ENCODE data around the gene HLA-DRB5. TPM values are rescaled to one million over a fixed set of nuclear protein-coding genes. Genes with fewer than 3 reads are reported as not detected.
"Not testable (repeated sequence)": the region's sequence is repeated elsewhere in the genome, so short reads cannot be mapped to it uniquely, and the experiment has no call there.

Gene HLA-DRB5
- total RNA-seq, 1 donor from 2014 or later = 21.2 TPM

DNA sequence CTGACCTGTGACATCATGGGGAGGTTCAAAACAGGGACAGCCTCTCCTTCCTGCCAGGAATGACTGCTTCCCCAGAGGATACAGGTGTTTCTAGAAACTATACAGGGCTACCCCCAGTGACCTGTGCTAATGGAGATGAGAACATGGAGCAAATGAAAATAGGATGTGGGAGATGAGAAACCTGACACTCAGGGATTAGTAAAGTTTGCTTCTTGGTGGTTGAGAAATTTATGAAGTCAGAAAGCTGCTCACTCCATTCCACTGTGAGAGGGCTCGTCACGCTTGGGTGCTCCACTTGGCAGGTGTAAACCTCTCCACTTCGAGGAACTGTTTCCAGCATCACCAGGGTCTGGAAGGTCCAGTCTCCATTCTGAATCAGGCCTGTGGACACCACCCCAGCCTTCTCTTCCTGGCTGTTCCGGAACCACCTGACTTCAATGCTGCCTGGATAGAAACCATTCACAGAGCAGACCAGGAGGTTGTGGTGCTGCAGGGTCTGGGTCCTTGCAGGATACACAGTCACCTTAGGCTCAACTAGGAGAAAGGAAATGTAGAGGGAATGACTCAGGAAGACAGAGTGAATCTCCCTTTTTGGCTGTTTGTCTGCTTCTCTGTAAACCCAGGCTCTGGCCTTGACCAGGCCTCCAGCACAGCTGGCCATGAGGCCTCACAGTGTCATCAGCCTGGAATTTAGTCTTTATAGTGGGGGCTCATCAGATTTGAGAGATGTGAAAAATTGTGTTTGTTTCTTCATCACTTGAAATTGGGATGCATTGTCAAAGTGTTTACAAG is 10.8 kb downstream of the HLA-DRB5 start:
- intact Hi-C loops (cut with DNase I) = no loop called here
- ATAC-seq (no peak), DNase-seq (ENCODE audit: missing footprints) (no peak)

GRCh38 chr6:32517654-32518445 is 12.2 kb downstream of the HLA-DRB5 start:
- ATAC-seq (no peak), DNase-seq (ENCODE audit: missing footprints) (no peak)
- intact Hi-C loops (cut with DNase I) = no loop called here

DNA sequence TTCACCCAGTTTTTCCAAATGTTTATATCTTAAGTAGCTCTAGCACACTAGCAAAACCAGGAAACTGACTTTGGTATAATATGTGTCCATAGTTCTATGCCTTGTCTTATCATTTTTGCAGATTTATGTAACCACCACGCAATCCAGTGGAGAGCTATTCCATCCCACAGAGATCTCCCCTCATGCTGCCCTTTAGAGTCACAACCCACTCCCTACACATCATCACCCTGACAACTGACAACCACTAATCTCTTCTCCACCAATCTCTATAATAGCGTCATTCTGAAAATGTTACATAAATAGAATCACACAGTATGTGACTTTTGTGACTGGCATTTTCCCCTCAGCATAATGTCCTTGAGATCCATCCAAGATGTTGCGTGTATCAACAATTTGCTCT is 29.1 kb downstream of the HLA-DRB5 start:
- ATAC-seq = peak; percentile 72
- intact Hi-C loops (cut with DNase I) = no loop called here

GRCh38 chr6:32492351-32492750 is 37.7 kb downstream of the HLA-DRB5 start:
- intact Hi-C loops (cut with DNase I) = no loop called here
- peak; percentile 60 for ATAC-seq
- no peak for DNase-seq (ENCODE audit: missing footprints)

More for the DNA sequence above, 29.1 kb downstream of the HLA-DRB5 start:
- DNase-seq (ENCODE audit: missing footprints) = no peak

DNA sequence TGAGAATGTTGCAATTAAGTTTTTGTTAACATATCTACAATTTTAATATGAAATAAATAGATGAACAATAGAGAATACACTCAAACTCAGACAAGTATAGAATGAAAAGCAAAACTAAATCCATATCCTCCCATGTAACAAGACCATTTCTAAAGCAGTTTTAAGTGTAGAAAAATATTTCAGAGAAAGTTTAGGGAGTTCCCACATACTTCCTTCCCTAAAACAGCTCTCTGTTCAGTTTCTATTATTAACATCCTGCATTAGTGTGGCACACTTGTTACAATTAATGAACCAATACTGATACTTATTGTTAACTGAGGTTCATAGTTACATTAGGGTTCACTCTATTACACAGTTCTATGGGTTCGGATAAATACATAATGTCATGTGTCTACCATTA is 38.4 kb downstream of the HLA-DRB5 start:
- ATAC-seq (no peak), DNase-seq (ENCODE audit: missing footprints) (no peak)
- intact Hi-C loops (cut with DNase I) = no loop called here

- ATAC-seq (peak; percentile 83), DNase-seq (ENCODE audit: missing footprints) (no peak)
- intact Hi-C loops (cut with DNase I) = no loop called here
Observed at GRCh38 chr6:32488083-32488482, 42.0 kb downstream of the HLA-DRB5 start.

GRCh38 chr6:32484614-32484998 is 45.5 kb downstream of the HLA-DRB5 start:
- intact Hi-C loops (cut with DNase I) = no loop called here
- ATAC-seq (no peak), DNase-seq (ENCODE audit: missing footprints) (peak; percentile 21)

DNA sequence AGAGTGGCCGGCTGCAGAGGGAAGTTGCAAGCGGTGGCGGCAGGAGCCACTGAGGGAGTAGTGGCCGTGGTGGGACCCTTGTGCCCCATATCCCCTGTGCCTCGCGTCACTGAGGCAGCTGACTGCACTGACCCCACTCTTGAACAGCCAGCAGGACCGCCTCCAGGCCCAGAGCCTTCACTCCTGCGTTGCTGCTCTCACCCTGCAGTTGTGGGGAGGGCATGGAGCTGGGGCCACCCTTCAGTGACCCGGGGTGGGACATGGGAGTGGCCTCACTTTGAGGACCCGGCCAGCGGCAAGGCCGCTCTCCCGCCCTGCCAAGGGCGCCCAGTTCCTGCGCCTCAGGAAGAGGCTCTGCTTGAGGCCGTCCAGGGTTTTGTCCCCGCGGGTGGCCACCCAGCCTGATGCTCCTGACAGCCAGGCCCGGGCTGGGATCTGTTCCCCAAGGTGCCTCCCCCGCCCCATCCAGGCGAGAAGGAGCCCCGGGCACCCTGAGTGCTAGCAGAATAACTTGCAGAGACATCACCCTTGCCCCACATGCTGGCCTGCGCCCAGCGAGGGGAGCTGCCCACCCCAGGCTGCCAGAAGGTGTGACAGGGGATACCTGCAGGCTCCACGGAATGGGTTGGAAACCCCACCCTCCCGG is 46.0 kb downstream of the HLA-DRB5 start:
- intact Hi-C loops (cut with DNase I) = no loop called here
- no peak for ATAC-seq
- peak; percentile 45 for DNase-seq (ENCODE audit: missing footprints)

DNA sequence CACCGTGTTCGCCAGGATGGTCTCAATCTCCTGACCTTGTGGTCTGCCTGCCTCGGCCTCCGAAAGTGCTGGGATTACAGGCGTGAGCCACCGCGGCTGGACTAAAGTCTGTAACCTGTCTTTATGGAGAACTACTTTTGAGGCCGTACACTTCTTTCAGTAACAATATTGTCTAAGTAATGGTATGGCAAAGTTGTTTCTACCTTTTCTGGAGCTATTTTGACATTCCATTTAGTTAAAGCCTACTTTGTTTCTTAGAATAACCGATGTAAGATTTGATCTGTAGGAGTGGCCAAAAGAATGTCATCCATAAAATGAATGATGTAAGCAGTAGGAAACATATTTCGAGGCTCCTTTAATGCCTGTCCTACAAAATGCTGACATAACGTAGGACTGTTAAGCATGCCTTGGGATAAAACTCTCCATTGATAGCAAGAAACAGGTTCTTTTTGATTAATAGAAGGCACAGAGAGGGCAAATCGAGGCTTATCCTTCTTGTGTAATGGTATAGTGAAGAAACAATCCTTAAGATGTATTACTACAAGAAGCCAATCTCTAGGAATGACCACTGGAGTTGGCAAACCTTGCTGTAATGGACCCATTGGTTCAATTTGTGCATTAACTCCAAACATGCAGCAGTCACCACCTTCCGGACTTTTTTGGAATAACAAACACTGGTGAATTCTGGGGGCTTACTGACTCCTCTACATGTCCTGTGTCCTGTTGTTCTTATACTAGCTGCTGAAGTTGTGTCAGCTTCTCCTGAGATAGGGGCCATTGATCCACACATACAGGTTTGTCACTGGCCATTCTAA is 54.5 kb downstream of the HLA-DRB5 start:
- intact Hi-C loops (cut with DNase I) = no loop called here
- no peak for ATAC-seq
- DNase-seq (ENCODE audit: missing footprints) = no peak

DNA sequence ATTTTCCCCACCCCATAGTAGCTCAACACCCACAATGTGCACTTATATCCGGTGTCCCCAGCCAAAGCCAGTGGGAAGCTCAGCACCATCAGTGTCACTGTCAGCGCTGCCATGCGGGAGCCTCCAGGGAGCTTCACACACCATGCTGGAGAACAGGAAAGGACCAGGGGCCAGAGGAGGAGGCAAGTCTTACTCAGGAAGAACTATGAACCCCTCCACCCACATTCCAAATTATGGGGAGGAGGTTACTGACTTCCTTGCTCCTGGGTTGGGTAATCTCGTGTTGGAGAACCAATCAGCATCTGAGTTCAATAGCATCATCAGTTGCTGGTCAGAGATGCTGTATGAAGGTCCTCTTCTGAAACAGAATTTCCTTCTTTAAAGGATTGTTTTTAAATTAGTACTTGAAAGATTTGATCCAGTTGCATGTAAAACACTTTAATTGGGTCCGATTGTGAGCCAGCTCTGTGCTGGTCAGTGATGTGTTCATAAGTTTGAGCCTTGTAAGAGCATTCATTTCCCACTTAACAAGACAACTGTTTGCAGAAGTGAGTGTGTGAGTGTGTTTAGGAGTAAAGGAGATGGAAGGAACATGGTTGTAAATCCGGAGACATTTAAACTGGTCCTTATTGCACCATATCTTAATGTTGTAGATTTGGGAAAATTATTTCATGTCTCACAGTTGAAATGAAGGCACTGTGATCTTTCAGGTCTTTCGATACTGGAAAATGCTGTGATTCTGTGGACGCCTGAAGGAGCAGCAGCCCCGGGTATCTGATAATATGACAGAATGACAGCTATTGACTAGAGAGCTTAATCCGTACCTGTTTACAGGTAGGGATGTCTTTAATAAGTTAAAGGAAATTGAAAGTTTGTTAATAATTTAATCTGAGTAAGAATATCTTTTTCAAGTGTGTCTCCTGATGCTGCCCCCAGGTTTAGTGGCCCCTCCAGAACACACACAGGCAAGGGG is 56.4 kb downstream of the HLA-DRB5 start:
- intact Hi-C loops (cut with DNase I); DNase-seq (ENCODE audit: missing footprints): not testable (repeated sequence)
- peak; percentile 69 for ATAC-seq

DNA sequence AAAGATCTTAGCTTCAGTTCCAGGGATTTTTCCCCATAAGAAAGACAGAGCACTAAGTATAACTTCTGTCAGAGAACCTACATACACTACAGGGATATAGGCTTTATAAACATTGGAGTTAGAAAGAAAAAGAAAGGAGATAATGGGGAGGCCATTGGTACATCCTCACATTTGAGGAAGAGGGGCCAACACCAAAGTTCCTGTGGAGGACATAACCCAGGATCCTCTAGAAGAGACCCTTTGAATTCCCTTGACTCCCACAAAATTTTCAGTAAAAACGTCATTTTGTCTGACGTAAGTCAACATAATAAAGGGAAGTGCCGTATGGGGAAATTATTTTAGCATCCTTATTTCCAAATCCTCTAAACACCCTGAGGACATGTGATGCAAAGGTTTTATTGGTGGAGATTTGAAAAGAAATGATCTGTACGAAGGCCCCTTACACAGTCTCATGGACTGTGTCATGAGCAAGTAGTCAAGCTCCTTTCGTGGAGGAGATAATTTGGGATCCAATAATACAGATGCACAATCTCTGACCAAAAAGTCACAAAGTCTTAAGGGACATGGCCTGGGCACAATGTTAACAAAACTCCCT is 57.2 kb downstream of the HLA-DRB5 start:
- DNase-seq (ENCODE audit: missing footprints) (no peak), ATAC-seq (no peak)
- intact Hi-C loops (cut with DNase I) = no loop called here

DNA sequence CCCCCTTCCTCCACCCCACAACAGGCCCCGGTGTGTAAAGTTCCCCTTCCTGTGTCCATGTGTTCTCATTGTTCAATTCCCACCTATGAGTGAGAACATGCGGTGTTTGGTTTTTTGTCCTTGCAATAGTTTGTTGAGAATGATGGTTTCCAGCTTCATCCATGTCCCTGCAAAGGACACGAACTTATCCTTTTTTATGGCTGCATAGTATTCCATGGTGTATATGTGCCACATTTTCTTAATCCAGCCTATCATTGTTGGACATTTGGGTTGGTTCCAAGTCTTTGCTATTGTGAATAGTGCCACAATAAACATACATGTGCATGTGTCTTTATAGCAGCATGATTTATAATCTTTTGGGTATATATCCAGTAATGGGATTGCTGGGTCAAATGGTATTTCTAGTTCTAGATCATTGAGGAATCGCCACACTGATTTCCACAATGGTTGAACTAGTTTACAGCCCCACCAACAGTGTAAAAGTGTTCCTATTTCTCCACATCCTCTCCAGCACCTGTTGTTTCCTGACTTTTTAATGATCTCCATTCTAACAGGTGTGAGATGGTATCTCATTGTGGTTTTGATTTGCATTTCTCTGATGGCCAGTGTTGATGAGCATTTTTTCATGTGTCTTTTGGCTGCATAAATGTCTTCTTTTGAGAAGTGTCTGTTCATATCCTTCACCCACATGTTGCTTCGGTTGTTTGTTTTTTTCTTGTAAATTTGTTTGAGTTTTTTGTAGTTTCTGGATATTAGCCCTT is 62.2 kb downstream of the HLA-DRB5 start:
- DNase-seq (ENCODE audit: missing footprints); ATAC-seq; intact Hi-C loops (cut with DNase I): not testable (repeated sequence)

Other genes starting within 250 kb of the HLA-DRB5 start
- gene TSBP1, start 158.4 kb downstream of the HLA-DRB5 start, total RNA-seq = not detected
- gene BTNL2, start 123.1 kb downstream of the HLA-DRB5 start, total RNA-seq = not detected
- 99.2 TPM for gene HLA-DRA, start 90.4 kb downstream of the HLA-DRB5 start, total RNA-seq
- gene HLA-DRB1, start 59.6 kb upstream of the HLA-DRB5 start, total RNA-seq = 32.4 TPM
- 5.3 TPM for gene HLA-DQA1, start 107.1 kb upstream of the HLA-DRB5 start, total RNA-seq
- 3.9 TPM for gene HLA-DQB1, start 136.4 kb upstream of the HLA-DRB5 start, total RNA-seq
- gene HLA-DQA2, start 211.1 kb upstream of the HLA-DRB5 start, total RNA-seq = 2.7 TPM
- 3.1 TPM for gene HLA-DQB2, start 233.2 kb upstream of the HLA-DRB5 start, total RNA-seq

Measured in Right ventricle myocardium inferior (tissue), 1 donor.